ENCODE data around the gene KPNA5.
"Not testable (repeated sequence)": the region's sequence is repeated elsewhere in the genome, so short reads cannot be mapped to it uniquely, and the experiment has no call there.

Gene KPNA5

DNA sequence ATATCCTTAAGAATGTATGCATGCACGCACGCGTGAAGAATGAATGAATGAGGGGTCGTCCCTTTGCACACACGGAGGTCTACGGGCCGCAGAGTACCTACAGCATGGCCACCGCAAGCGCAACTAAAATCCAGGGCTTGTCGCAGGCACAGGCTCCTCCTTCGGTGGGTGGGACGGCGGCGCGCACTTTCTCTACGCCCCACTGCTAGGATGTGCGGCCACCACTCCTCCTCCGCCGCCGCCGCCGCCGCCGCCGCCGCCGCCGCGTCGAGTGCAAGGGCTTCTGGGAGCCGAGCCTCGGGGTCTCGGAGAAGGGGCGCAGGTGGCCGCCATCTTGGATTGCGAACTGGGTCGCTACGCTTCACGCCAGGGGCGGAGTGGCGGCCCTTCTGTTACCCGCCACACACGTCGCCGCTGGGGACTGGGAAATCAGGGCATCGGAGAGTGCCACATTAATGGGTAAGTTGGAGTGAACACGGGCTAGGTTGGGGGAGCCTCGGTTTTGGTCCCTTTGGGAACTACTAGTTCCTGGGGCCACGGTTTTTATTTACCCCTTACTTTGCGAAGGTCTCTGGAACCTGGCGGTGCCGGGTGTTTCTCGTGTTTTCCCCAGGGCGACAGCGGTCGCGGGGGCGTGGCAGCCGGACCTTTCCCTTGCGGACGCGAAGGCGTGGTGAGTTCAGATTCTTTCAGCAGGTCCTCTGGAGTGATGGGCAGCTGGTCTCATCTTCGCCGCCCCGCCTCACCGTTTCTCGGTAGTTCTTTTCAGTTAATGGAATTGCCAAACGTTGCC lies at the start of gene KPNA5:
TSS of gene KPNA5 (plus strand) at position 332 of the 793 bp plus-strand sequence. CDS start at position 456, 124 bp downstream.
- peak; percentile 86 for DNase-seq

DNA sequence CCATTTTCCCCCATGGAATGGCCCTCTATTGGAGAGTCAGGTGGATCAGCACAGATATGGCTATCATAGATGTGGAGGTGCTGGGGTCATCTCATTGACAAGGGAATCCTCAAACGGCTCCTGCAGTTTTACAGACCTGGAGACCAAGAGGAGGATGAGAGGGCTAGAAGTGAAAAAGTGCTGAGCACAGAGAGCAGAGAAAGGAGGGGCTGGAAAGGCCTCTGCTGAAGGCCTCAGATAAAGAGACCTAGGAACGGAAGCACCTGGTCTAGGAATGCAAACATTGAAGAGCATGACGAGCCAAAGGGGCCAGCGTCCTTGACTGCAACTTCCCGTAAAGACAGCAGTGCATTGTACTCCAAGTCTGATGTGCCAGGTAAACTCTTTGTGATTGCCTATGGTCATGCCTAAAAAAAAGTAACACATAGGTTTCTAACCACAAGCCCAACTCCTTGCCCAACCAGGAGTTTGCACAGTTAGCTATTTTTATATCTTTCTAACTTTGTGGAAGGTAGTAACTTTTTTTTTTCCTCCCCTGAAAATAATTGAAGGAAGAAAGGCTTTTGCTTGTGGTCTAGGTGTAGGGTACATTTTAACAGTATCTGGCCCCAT lies 49.5 kb upstream of the KPNA5 start:
- no peak for DNase-seq

DNA sequence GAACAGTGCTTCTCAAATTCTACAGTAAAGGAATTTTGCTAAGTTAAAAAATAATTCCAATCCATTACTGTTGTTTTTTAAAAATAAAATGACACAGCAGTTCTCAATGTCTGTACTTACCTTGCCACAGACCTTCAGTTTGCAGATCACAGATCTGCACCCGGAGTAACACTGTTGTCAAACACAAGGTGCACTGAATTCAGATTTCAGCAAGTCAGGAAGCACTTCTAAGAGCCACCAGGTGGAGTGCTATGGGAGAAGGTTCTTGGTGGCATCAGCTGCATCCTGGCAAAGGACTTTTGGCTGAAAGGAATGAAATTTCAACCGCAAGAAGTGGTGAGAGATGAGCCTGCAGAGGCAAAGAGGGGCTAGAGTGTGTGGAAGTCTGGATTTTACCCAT lies 47.3 kb upstream of the KPNA5 start:
- no peak for DNase-seq

DNA sequence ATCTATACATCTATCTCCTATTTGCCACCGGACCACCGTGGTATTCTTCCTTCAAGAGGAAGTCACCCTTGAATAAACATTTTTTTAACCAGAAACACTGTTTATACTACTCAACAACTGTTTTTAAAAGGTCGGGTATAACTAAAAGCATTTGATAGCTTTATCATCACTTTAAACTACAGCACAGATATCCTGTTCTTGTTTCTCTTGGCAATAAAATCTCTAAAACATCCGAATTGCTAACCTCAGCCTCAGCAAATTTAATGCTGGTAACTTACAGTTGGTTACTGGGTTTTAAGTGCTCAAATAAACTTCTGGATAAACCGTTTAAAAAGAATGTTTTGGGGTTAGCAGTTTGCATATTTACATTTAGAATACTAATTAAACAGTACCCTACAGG lies 32.9 kb upstream of the KPNA5 start:
- no peak for DNase-seq

DNA sequence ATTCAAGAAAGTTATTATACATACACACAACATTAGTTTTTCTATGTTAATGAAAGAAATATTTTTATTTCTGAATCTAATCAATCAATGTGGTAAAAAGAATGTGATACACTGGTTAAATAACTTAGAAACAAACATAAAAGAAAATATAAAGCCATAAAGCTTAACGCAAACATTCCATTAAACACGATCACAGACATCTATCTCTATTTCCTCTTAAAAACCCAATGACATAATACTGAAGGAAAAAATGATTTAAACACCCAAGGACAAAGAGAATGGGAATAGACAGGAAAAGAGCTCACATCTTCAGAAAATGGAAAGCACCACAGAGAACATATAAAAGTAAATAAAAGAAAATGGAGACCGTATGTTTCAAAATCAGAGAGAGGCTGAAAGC lies 31.9 kb upstream of the KPNA5 start:
- no peak for DNase-seq

DNA sequence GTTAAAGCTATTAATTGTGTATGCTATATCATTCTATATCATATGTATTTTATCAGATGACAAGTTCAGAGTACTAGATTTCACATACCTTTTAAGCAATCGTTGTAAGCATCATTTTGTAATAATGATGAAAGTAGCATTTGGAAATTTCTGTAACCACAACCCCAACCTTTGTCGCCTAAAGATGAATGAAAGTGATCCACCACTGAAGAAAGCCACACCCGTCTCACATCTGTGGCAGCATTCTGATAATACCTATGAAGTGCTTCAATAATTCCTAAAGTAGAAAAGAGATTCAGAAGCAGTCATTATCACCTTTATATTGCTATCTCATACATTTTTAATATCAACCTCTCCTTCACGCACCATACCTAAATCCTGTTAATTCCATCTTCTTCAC lies 29.1 kb upstream of the KPNA5 start:
- DNase-seq, result no peak

DNA sequence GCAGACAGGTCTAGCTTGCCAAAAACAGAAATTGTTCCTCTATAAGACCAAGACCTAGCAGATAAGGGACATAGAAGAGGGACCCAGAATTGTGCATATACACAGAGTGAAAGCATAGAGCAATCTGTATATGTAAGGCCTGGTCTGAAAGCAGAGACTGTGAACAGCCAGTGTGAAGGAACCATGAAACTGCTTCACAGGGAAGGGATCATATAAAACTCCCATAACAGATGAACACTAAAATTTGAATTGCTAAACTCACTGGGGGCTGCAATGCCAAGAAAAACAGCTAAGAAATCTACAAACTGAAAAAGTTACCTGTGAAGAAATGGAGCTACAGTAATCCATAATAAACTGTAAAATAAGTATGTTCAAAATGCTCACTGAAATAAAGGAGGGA lies 19.4 kb upstream of the KPNA5 start:
- DNase-seq, result no peak

DNA sequence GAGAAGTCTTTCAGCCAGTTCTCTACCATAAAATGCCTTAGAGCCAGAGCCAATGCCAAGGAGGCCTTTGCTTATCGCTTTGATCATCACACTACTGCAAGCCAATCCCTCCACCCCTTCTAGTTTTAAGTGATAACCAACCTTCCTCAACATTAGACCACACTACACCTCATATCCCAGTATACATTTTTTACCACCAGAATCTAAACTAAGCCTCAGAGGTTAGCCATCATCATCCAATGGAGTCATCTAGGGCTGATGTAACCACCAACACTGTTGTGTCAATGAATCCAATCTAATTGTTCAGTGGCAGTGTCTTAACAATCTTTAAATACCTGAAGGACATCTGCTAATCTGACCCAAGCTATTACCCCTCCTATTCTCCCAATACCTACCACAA lies 18.8 kb upstream of the KPNA5 start:
- DNase-seq, result no peak

DNA sequence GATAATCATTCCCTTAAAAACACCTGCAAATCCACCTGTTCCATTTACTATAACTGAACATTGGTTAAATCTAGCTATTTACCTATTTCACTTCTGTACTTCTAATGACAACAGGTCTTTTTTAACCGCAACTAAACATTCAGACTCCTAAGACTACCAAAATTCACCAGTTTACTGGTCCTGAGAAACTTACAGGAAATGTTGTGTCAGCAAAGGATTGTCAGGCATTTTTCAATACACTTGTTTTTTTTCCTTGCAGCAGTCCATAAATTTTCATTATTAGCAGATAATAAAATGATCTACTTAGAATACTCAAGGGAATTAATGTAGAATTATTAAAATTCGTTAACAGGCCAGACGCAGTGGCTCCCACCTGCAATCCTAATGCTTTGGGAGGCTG lies 17.7 kb upstream of the KPNA5 start:
- no peak for DNase-seq

DNA sequence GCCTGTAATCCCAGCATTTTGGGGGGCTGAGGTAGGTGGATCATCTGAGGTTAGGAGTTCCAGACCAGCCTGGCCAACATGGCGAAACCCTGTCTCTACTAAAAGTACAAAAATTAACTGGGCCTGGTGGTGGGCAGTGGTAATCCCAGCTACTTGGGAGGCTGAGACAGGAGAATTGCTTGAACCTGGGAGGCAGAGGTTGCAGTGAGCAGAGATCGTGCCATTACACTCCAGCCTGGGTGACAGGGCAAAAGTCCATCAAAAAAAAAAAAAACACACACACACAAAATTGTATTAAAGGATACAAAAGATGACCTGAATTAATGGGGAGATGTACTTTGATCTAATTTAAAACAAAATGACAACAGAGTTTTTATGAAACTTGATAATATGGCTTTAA lies 16.8 kb upstream of the KPNA5 start:
- DNase-seq, result not testable (repeated sequence)

DNA sequence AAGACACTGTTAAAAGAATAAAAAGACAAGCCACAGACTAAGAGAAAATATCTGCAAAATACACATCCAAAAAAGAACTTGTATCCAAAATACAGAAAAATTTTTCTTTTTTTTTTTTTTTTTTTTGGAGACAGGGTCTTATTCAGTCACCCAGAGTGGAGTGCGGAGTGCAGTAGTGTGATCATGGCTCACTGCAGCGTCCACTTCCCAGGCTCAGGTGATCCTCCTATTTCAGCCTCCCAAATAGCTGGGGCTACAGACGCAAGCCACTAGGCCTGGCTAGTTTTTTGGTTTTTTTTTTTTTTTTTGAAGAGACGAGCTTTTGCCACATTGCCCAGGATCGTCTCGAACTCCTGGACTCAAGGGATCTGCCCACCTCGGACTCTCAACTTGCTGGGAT lies 15.5 kb upstream of the KPNA5 start:
- no peak for DNase-seq

DNA sequence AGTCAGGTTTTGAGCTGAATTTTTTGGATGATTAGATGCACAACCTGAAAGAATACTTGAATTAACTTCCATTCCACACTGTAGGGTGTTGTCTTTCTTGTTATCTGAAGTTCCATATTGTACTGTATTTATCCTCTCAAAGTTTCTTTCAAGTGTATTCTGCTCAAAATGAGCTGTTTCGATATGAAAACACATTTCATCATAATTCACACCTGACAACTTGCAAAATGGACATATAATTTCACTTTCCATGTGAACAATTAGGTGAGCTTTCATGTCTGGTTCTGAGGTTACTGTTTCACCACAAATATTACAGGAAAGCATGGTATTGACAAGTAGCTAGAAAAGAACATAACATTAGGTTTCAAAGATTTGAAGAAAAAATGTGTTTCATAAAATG lies 14.1 kb upstream of the KPNA5 start:
- DNase-seq, result no peak

DNA sequence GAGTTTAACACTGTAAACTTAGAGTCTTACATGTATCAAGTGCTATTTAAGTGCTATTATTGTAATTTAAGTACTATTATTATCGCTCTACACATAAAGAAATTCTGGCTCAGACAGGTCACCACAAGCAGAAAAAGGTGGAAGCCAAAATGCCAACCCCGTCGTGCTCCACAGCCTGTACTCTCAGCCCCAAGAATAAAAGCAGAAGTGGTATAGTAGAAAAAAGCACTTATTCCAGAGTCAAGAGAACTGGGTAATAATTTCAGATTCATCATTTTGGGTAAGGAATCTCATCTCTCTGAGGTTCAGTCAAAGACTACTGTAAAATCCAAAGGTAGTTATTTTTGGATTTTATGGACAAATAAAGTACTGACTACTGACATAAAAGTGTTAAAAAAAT lies 13.4 kb upstream of the KPNA5 start:
- no peak for DNase-seq

DNA sequence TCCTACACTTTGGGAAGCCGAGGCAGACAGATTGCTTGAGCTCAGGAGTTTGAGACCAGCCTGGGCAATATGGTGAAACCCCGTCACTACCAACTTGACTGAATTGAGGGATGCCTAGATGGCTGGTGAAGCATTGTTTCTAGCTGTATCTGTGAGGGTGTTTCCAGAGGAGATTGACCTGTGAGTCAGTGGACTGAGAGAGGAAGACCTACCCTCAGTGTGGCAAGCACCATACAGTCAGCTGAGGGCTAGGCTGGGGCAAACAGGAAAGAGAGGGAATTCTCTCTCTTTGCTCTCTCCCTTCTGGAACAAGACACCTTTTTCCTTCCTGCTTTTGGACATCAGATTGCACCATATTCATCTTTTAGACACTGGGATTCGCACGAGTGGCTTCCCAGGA lies 8.7 kb upstream of the KPNA5 start:
- DNase-seq, result no peak

DNA sequence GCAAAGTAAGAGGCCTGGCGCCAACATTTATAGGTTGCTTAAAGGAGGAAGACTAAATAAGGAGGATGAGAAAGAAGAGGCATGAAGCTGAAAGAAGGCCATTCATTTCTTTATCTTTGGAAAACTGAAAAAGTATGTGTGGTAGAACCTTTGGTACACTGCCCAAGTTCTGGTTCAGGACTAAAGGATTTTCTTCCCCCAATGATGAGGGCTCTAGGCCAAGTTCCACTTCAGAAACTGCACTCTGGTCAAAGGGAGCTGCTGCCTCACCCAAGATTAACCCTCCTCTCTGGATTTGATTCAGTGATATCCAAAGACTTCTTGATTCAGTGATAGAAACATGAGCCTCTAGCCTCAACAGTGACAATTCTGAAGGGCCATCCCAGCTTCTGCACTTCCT lies 5.0 kb upstream of the KPNA5 start:
- no peak for DNase-seq

DNA sequence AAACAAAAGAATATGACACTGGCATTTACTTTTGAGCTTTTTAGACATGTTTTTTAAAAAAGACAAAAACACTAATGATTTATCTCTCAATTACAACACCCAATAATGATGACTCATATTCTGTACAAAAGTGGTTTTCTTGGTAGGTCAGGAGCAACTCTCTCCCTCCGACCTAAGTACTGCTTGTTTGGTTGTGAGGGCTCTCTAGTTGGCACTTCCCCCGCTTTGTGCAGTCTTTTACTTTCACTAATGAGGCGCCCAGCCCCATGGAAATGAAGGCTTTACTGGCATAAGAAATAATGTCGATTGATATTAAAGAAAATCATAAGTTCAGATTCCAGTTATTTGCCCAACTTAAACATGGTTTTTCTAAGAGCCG lies 1.3 kb downstream of the KPNA5 start:
- DNase-seq, result peak; percentile 17

DNA sequence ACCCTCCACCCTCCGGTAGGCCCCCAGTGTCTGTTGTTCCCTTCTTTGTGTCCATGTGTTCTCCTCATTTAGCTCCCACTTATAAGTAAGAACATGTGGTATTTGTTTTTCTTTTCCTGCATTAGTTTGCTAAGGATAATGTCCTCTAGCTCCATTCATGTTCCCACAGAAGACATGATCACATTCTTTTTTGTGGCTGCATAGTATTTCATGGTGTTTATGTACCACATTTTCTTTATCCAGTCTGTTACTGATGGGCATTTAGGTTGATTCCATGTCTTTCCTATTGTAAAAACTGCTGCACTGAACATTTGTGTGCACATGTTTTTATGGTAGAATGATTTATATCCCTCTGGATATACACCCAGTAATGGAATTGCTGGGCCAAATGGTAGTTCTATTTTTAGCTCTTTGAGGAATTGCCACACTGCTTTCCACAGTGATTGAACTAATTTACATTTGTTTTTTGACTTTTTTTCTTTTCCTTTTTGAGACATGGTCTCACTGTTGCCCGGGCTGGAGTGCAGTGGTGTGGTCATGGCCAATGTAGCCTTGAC lies 4.5 kb downstream of the KPNA5 start:
- no peak for DNase-seq

DNA sequence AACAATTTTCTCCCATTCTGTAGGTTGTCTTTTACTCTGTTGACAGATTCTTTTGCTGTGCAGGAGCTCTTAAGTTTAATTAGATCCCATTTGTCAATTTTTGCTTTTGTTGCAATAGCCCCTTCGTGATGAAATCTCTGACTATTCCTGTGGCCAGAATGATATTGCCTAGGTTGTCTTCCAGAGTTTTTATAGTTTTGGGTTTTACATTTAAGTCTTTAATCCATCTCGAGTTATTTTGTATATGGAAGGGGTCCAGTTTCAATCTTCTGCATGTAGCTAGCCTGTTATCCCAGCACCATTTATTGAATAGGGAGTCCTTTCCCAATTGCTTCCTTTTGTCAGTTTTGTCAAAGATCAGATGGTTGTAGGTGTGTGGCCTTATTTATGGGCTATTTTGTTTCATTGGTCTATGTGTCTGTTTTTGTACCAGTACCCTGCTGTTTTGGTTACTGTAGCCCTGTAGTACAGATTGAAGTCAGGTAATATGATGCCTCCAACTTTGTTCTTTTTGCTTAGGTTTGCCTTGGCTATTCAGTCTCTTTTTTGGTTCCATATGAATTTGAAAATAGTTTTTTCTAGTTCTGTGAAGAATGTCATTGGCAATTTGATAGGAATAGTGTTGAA lies 5.6 kb downstream of the KPNA5 start:
- DNase-seq, result not testable (repeated sequence)

DNA sequence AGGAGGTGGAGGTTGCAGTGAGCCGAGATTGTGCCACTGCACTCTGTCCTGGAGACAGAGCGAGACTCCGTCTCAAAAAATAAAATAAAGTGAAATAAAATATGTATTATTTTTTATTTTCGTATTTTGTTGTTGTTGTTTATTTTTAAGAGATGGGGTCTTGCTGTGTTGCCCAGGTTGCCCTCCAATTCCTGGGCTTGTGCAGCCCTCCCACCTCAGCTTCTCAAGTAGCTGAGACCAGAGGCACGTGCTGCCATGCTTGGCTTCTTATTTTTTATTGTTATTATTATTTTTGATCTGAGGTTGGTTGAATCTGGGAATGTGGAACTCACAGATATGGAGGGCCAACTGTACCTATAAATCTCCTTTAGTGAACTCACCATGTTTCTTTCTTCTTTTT lies 10.1 kb downstream of the KPNA5 start:
- DNase-seq, result no peak

DNA sequence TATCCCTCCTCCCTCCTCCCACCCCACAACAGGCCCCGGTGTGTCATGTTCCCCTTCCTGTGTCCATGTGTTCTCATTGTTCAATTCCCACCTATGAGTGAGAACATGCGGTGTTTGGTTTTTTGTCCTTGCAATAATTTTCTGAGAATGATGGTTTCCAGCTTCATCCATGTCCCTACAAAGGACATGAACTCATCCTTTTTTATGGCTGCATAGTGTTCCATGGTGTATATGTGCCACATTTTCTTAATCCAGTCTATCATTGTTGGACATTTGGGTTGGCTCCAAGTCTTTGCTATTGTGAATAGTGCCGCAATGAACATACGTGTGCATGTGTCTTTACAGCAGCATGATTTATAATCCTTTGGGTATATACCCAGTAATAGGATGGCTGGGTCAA lies 11.9 kb downstream of the KPNA5 start:
- not testable (repeated sequence) for DNase-seq

DNA sequence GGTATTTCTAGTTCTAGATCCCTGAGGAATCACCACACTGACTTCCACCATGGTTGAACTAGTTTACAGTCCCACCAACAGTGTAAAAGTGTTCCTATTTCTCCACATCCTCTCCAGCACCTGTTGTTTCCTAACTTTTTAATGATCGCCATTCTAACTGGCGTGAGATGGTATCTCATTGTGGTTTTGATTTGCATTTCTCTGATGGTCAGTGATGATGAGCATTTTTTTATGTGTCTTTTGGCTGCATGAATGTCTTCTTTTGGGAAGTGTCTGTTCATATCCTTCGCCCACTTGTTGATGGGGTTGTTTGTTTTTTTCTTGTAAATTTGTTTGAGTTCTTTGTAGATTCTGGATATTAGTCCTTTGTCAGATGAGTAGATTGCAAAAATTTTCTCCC lies 12.3 kb downstream of the KPNA5 start:
- not testable (repeated sequence) for DNase-seq

DNA sequence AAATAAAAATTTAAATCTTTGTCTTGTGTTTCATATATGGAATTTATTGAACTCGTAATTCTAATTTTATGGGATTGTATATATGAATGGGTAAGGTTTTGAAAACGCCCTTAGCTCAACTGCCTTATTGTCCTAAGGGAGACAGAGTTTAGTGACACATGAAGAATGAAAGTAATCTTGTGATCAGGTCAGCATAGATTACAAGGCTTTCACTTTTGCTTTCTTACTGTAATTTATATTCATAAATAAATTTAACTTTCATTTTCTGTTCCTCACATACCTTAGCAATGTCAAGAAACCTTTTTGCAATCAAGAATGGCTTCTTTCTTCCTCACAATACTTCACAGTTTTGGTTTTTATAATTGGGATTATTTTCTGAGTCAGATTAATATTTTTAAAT lies 14.4 kb downstream of the KPNA5 start:
- DNase-seq, result no peak

DNA sequence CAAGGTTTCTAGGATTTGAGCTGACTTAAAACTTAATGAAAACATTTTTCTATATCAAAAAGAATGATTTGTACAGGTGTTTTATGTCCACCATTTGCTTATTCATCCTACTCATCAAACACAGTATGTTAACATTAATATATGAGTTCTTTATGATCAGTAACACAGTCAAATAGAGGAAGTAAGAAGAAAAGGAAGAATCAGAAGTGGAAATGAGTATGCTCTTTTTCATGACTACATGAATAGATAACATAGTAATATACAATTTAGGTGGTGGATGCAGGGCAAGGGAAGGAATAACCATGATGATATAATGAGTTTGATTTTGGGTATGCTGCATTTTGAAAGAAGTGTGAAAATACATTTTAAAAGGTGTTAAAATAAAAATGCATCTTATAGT lies 16.5 kb downstream of the KPNA5 start:
- no peak for DNase-seq

DNA sequence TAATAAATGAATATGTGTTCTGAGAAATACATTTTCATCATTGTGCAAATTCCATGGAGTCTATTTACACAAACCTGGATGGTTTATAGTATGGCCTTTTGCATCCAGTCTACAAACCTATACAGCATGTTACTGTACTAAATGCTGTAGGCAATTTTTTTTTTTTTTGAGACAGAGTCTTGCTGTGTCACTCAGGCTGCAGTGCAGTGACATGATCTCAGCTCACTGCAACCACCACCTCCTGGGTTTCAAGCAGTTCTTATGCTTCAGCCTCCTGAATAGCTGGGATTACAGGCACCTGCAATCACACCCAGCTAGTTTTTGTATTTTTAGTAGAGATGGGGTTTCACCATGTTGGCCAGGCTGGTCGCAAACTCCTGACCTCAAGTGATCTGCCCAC lies 22.9 kb downstream of the KPNA5 start:
- not testable (repeated sequence) for DNase-seq
